ENCODE data around the gene SLC10A3.

Gene SLC10A3

DNA sequence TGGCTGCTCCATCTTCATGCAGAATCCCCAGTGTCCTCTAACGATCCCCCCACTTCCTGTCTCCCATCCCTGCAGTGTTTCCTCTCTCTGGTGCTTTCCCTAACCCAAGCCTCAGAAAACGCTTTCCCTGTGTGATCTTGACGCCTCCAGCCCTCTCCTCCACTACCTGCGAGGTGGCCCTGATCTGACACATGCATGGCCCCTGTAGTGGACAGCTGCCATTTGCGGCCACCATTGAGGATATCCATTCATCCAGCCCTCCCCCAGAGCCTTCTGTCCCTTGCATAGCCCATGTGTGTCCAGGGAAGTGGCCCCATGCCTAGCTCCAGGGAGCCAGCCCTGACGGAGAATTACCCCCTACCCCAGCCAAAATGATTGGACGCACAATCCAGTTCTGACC, 7.1 kb downstream of the SLC10A3 start:
- no peak for DNase-seq

DNA sequence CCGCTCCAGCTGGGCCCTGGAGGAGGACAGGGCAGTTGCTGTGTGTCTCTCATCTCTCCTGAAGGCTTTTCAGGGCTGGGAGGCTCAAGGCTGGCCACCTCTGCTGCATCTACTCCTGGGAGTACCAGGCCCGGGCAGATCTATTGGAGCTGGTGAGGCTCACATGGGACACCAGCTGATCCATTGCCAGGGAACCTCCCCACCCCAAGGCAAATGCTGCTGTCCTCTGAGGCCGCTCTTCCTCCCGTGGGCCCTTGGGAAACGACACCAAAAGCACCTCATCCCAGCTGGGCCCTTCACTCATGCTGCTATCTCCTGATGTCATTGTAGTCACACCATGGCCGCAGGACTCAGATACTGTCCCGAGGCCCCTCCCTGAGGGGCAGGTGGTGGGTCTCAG, 7.6 kb downstream of the SLC10A3 start:
- DNase-seq: no peak

DNA sequence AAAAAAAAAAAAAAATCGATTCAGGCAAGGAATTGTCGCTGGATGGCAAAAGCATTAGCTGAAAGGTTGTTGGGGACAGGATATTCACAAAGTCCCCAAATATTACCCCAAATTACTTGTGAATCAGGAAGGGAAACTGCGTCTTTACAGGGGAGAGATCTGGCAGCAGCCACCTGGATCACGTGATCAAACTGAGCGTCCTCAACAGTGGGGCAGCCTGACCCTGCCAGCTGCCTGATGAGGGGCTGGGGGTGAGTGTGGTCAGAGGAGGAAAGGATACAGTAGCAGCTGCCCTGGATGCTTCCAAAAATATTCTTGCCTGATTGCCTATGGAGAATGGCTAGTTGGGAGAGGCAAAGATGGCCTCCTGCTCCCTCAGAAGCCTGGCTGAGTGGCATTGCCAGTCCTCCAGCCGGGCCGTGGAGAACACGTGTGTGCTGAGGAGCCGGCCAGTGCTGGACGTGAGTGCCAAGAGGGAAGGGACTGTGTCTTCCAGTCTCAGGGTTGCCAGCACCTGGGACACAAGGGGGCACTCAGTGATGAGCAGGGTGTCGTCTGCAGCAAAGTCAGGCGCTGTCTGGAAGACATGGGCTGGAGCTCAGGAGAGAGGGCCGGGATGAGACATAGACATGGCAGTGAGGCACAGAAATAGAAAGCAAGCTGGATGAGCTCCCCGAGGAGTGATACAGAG, 8.4 kb downstream of the SLC10A3 start:
- DNase-seq: no peak

DNA sequence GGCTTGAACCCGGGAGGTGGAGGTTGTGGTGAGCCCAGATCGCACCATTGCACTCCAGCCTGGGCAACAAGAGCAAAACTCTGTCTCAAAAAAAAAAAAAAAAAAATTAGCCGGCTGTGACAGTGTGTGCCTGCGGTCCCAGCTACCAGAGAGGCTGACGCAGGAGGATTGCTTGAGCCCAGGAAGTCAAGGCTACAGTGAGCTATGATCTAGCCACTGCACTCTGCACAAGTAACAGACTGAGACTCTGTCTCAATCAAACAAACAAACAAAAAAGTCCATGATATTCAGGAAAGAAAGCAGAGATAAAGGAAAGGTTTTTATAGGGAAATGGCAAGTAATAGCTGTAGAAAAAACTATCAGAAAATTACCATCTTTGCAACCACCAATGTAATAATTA, 9.2 kb downstream of the SLC10A3 start:
- DNase-seq: no peak

DNA sequence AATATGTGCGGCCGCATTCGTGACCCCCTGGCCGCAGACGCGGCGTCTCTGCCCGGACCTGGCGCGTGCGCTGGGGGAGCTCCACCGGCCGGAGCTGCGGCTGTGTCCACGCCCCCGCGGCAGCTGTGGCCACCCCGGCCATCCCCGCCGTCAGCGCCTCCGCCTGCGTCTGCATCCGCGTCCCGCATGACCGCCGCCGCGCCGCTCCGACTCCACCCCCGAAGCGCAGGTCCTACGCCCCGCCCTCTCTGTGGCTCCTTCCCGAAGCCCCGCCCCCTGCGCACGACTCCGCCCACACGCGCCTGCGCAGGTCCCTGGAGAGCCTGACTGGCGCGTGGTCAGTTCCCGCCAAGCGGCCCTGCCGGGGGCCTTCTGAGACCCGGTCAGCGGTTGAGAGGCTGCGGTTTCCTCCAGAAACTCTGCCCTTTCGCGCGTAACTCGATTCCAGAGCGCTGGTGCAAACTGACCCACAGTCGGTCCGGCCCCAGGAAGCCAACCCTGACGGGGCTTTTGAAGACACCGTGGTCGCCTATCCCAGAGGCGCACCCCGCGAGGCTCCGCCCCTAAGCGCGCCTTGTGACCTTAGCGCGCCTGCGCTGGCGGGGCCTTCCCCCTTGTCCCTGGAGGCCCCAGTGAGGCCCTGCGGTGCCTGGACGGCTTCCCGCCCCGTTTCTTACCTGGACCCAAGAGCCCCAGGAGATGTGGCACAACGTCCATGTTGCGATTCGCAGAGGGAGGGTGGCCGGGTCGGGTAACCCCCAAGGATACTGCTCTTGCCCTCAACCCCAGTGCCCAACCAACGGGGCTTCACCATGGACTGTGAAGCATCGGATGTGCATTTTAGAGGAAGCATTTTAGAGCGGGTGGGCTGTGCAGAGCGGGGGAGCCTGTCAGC, 11.5 kb downstream of the SLC10A3 start, which contains the start of gene LAGE3:
Gene LAGE3 (minus strand): TSS at position 554 of the 895 bp plus-strand sequence. CDS start 366 bp downstream, at position 188.
- DNase-seq: peak; percentile 83

DNA sequence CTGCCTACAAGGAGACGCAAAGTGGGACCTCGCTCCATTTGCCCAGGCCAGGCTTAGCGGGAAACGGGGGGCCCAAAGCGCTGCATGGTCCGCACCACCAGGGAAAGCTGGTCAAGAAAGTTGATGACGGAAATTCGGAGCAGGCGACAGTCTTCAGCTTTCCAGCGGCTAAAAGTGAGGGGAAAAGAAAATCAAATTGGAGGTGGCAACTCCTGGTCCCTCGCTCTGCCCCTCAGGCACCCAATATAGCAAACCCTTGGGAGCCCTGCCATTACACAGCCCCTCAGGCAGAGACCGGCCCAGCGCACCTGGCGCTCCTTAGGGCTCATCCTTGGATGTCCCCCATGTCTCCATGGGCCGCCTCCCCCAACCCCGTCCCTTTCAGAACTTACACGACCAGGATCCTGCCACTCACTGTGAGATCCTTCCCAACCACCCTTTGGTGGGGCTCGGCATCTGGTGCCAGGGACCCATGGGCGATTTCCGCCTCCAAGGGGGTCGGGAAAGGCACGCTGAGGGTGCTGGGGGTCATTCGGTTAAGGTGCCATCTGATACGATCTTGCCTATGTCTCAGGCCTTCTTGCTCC, 12.4 kb downstream of the SLC10A3 start:
- DNase-seq: no peak

DNA sequence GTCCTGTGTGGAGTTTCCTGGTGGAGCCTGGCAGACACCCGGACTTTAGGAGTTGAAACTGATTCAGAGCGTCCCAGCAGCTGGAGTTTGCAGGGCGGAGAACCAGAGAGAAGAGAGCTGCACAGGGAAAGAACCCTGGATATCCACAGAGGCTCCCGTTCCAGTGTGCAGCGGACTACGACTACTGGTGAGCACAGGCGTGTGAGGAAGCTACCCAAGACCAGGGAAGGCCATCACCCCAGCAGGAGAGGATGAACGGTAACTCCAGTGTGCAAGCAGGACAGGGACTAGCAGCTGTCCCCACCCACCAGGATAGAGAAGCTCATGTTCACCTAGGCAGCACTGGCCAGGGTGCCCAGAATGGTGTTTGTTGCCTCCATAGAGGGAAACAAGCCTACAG, 13.6 kb downstream of the SLC10A3 start:
- DNase-seq: no peak

DNA sequence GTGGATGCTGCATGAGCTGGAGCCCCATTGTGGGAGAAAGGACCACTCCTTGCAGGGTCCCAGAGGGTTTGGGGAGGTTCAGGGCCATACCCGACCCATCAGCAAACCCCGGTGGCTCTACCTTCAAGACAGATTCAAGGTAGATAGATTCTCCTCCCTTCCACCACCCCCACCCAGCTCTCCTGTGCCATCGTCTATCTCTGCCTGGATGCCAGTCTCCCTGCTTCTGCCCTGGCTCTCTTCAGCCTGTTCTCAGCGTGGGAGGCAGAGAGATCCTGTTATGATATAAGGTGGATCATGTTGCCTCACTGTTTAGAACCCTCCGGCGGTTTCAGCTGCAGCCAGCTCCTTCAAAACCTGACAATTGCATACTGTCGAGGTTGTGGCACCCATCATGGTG, 16.7 kb downstream of the SLC10A3 start:
- no peak for DNase-seq

DNA sequence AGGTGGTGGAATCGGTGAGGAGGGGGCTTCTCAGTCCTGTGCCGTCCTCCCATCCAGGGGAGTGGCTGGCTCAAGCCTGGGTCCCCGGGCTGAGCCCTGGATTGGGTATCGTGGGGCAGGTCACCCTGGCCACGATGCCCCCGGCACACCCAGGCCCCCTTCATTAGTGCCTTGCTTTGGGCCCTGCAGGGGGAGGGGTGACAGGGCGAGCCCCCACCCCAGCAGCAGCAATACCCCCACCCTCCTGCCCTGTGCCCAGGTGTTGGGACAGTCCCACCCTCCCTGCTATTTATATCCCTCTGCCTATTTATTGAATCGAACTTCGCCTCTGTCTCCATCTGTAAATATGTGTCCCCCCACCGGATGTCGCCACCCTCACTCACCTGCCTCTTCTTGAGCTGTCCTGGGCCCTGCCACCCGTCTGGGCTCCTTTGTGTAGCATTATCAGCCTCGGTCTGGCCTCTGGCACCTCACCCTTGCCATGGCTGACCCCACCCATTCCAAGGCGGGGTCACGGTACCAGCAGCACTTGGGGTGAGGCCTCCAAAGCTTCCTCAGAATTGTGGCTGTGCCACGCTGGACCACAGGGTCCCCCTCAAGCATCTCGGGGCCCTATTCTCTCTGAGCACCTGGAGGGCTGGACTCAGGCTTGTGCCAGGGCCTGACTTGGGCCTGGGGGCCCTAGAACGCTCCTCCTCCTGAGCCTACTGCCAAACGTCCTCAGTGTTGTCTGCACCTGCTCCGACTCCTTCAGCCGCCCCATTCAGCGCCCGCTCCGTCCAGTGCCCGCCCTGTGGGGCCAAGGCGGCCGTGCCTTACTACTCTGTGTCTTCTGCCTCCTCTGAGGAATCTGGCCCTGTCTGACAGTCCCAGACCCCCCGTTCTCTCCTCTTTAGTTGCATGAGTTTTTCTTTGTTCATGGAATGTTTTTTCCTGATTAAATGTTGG, 17.5 kb downstream of the SLC10A3 start:
- DNase-seq: no peak

DNA sequence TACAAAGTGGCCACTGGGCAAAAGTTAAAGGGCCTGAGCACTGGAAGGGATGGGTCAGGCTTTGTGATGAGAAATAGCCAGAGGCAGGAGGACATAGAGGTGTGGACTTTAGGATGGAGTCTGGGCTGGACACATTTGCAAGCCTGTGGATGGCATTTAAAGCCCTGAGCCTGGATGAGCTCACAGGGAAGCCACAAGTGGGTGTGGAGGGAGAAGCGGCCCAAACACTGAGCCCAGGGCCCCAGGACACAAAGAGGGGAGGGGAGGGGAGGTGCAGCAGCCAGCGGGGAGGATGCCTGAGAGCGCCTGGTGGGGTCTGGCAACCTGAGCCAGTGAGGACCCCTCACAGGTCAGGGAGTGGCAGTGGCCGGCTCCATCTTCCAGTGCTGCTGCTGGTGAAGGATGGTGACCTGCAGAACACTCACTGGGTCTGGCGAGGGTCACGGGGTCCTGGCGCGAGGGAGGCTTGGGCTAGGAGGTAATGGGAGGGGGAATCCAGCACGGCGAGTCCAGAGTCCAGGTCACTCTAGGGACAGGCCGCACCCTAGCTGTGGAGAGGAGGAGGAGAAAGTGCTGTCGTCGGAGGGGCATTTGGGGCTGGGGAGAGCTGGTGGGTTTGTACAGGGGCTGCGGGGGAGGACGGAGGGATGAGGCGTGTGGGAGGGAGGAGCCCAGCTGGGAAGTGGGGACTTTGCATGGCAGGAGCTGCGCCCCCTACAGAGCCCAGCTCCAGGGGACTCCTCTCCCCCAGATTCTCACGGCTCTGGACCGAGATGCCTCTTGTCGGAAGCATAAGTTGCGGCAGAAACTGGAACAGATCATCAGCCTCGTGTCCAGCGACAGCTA, 18.4 kb downstream of the SLC10A3 start:
- no peak for DNase-seq

DNA sequence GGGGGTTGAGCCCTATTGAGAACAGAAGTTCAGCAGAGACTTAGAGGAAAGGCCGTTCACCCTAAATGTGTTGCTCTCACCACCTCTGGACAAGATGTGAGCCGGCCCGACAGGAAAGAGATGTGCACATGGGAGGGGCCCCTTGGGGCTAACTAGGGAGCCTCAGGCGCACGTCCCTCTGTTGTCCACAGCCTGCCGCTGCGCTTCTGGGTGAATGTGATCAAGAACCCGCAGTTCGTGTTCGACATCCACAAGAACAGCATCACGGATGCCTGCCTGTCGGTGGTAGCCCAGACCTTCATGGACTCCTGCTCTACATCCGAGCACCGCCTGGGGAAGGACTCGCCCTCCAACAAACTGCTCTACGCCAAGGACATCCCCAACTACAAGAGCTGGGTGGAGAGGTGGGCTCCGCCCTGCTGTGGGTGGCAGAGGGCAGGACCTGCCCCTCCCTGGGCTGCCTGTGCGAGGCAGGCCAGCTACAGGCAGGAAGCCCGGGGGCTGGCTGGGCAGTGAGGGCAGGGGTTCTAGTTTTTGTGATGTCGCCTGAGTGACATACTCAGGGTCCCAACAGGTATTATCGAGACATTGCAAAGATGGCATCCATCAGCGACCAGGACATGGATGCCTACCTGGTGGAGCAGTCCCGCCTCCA, 19.4 kb downstream of the SLC10A3 start:
- no peak for DNase-seq

DNA sequence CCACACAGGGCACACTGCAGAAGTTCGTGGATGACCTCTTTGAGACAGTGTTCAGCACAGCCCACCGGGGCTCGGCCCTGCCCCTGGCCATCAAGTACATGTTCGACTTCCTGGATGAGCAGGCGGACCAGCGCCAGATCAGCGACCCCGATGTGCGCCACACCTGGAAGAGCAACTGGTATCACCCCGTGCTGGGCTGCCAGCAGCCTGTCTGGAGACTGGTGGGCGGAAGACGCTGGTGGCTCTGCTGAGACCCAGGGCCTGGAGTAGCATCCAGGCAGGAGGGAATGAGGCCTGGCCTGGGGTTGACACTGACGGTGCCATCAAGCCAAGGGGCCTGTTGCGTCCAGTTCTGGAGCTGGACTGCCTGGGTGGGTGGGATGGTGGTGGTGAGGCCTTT, 20.0 kb downstream of the SLC10A3 start:
- DNase-seq: no peak

DNA sequence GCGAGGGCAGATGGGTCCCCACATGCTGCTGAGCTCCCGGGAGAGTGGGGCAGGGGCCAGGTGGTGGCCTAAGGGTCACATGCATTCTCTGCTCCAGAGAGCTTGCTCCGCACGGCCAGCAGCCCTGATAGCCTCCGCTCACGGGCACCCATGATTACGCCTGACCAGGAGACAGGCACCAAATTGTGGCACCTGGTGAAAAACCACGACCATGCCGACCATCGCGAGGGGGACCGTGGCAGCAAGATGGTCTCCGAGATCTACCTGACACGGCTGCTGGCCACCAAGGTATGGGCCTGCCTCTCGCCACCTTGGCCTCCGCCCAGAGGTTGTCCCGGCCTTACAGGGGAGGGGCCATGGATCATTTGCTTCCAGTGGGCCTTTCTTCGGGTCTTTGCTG, 20.5 kb downstream of the SLC10A3 start:
- DNase-seq: no peak

DNA sequence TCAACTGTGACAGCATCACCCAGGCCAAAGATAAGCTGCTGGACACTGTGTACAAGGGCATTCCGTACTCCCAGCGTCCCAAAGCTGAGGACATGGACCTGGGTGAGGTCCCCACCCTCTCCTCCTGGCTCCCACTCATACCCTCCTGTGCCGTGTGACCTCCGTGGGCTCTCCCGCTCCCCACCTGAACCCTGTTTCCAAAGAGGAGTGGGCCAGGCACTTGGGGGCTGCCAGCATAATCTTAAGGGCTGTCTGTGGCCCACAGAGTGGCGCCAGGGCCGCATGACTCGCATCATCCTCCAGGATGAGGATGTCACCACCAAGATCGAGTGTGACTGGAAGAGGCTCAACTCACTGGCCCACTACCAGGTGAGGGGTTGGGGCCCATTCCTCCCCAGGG, 21.3 kb downstream of the SLC10A3 start:
- DNase-seq: no peak

DNA sequence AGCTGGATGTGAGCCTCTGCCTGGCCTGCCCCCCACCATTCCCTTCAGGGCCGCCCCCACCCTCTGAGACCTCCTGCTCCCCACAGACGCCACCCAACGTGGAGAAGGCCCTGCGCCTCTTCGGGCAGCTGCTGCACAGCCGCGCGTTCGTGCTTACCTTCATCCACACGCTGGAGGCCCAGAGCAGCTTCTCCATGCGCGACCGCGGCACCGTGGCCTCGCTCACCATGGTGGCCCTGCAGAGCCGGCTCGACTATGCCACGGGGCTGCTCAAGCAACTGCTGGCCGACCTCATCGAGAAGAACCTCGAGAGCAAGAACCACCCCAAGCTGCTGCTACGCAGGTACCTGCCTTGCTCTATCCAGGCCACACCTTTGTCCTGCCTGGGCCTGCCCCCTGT, 22.2 kb downstream of the SLC10A3 start:
- no peak for DNase-seq

DNA sequence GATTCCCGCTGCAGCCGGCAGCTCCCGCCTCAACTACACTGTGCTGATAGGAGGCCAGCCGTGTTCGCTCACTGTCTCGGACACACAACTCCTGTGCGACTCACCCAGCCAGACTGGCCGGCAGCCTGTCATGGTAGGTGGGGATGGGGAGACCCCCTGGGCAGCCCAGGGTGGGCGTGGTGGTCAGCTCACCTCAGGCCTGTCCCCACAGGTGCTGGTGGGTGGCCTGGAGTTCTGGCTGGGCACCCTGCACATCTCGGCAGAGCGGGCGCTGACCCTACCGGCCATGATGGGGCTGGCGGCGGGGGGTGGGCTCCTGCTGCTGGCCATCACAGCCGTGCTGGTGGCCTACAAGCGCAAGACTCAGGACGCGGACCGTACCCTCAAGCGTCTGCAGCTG, 22.9 kb downstream of the SLC10A3 start:
- no peak for DNase-seq

DNA sequence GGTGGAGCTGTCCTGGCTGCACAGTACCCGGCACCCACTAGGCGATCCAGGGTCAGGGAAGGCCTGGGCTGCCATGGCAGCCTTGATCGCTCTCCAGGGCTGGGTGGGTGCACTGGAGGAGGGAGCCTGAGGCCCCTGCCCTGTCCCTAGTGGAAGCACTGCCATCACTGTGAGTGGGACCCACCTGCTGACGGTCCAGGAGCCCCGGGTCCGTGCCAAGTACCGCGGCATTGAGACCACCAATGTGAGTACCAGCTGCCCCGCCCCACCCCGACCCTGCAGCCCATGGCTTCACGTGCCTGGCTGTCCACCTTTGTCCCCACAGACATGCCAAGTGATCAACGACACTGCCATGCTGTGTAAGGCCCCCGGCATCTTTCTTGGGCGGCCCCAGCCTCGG, 23.5 kb downstream of the SLC10A3 start:
- no peak for DNase-seq

DNA sequence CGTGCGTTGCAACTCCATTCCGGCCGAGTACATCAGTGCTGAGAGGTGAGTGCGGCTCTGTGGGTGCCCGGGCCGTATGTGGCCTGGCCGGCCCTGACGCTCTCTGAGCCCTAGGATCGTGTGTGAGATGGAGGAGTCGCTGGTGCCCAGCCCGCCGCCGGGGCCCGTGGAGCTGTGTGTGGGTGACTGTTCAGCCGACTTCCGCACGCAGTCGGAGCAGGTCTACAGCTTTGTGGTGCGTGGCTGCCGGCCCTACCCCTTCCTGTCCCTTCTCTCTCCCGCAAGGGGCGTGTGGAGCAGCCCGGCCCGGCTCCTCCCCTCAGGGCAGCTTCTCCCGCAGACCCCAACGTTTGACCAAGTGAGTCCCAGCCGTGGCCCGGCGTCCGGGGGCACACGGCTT, 24.4 kb downstream of the SLC10A3 start:
- DNase-seq: no peak

DNA sequence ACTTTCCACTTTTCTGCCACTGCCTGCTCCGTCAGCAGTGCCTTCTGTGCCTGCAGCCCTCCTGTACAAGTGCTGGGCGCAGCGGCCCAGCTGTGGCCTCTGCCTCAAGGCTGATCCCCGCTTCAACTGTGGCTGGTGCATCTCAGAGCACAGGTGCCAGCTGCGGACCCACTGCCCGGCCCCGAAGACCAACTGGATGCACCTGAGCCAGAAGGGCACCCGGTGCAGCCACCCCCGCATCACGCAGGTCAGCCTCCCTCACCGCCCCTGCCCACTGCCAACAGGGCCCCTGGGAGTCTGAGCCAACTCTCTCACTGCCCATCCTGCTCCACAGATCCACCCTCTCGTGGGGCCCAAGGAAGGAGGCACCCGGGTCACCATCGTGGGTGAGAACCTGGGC, 24.8 kb downstream of the SLC10A3 start:
- DNase-seq: no peak

DNA sequence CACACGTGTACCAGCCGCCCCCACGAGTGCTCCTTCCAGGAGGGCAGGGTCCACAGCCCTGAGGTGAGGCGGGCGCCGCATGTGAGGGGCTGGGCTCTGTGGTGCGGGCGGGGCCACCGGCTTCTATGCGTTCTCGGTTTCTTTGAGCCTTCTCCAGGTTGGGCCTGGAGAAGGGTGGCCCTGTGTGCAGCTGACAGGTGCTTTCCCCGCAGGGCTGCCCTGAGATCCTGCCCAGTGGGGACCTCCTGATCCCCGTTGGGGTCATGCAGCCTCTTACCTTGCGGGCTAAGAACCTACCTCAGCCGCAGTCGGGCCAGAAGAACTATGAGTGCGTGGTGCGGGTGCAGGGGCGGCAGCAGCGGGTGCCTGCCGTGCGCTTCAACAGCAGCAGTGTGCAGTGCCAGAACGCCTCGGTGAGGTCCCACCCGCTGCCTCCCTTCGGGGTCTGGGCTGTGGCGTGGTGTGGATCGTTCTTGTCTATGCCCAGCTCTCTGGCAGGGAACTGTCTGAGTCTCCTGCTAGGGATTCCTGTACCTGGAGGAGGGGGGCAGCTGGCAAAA, 25.5 kb downstream of the SLC10A3 start:
- no peak for DNase-seq
